Smooth muscle cell of the brain vasculature (primary cell): ENCODE results near the gene NRP1.

ENCODE experiments used
- DNase-seq: peaks from one replicate; pipeline ENCODE4 v3.0.0-alpha.2; 2012; ENCODE audit warnings: low read depth, low spot score

NRP1 gene

DNA sequence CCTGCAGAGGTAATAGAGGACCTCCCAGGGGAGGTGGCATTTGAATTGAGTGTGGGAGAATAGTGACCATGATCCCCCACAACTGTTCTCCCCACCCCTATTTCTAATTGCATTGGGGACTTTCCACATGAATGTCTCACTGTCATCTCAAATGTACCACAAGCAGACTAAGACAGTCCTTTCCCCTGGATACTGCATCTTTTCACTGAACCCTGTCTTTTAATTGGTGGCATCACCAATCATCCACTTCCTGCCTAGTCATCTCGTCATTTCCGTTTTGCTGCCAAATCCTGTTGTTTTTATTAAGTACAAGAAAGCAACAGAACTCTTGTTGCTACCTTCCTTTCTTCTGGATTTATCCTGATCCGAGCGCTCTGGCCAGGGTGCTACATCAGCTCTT lies 120.3 kb downstream of the NRP1 start:
- DNase-seq: no peak

DNA sequence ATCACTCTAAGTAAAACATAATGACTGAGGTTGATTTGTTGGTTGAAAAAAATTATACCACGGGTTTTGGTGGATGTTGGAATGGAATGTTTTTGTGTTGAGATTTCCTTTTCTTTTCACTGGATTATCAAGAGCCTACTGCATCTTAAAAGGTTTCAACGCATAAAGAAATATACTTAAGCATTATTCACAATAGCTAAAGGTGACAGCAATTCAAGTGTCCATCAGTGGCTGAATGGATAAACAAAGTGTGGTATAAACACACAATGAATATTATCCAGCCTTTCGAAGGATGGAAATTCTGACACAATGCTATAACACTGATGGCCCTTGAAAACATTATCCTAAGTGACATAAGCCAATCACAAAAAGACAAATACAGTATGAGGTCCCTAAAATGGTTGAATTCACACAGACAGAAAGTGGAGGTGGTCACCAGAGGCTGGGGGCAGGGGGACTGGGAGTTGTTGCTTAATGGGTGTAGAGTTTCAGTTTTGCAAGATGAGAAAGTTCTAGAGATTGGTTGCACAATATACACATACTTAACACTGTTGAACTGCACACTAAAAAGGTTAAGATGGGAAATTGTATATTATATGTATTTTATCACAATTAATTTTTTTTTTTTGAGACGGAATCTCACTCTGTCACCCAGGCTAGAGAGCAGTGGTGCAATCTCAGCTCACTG lies 122.3 kb downstream of the NRP1 start:
- DNase-seq: no peak

GRCh38 chr10:33211106-33211878 lies 123.2 kb downstream of the NRP1 start:
- no peak for DNase-seq

GRCh38 chr10:33209802-33210201 lies 124.7 kb downstream of the NRP1 start:
- DNase-seq: no peak

GRCh38 chr10:33208166-33208565 lies 126.3 kb downstream of the NRP1 start:
- DNase-seq: no peak

DNA sequence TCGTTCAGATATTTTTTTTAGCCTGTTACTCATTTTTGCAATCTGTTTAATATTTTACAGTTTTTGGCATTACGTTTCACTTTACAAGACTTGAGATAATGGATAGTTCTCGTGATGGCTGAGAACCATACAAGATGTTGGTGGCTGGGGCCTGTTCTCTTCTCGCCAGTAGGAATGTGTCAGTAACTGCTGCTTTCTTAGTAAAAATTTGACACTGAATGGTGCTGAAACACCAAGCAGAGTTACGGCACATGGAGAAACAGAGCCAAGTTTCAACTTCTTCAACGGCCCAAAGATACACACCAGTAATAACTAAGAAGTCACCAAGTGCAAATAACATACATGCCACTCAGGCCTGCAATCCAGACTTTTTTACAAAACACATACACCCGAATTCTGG lies 130.4 kb downstream of the NRP1 start:
- no peak for DNase-seq

- DNase-seq: no peak
Measured at GRCh38 chr10:33201971-33202370, 132.5 kb downstream of the NRP1 start.

GRCh38 chr10:33201056-33201780 lies 133.2 kb downstream of the NRP1 start:
- DNase-seq: no peak

DNA sequence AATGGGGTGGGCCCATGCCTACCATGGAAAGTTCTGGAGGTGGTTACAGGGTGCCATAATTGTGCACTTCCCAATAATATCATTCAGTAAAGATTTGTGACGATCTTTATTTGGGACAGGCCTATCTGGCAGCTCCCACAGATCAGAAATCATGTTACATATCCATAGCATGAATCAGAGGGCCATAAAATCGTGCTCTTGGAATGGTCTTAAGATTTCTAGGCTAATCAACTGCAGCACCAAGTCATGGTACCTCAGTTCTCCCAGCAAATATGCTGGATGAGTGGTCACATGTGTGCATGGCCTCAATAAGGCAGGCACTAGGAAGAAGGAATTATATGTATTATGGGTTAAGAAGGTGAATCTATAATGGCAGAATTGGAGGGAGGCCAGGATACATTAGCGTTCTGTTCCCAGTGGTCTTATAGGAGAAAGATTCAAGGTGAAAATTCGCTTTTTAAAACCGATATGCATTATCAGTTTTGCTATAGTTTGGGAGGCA lies 134.7 kb downstream of the NRP1 start:
- DNase-seq: no peak

- no peak for DNase-seq
Measured at GRCh38 chr10:33198610-33199009, 135.9 kb downstream of the NRP1 start.

DNA sequence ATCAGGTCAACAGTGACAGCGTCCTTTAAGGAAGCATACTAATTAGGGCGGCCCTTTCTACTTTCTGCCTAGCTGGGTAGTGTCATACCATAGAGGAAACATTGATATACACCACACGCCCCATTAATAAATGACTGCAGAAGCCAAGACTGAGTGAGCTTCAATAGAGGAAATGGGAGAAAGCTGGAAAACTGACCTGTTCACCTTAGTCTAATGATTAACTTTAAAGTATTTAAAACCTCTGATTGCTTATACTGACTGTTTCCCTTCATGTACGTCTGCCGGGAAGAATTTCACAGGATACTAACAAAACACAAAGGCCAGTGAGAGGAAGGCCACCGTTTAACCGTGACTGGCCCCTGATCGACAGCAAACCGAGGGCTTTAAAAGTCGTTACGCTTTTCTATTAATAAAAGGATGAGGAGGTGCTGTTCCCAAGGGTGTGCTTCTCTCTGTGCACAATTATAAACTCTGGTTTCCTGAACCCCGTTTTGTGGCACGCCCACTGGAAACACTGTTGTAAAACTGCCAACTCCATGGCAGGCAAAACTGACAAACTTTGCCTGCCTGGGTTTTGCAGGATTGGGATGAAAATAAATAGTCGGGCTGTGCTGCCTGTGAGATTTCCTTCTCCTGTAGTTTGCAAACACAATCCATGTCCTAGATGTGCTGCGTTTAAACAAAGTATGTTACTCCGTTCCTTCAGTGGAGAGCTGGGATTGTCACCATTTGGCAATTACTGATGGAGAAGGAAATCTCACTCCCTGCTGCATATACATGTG lies 137.6 kb downstream of the NRP1 start:
- DNase-seq: no peak

DNA sequence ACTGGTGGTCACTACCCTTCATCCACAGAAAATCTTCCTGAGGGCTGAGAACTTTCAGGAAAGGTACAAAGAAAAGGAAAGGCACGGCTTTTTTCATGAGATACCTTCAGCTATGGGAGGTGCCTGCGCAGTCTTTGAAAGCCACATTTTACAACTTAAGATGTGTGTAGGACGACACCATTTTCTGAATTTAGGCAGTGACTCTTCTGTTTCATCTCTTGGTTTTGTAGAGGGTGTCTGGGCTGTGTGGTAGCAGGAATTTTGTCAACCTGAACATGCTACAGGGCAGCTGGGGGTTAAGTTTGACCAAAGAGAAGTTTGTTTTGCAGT lies 138.1 kb downstream of the NRP1 start:
- no peak for DNase-seq

- no peak for DNase-seq
Measured at GRCh38 chr10:33195608-33196376, 138.7 kb downstream of the NRP1 start.

- DNase-seq: no peak
Measured at GRCh38 chr10:33193701-33194521, 140.6 kb downstream of the NRP1 start.

GRCh38 chr10:33193057-33193700 lies 141.3 kb downstream of the NRP1 start:
- DNase-seq: peak; percentile 86

DNA sequence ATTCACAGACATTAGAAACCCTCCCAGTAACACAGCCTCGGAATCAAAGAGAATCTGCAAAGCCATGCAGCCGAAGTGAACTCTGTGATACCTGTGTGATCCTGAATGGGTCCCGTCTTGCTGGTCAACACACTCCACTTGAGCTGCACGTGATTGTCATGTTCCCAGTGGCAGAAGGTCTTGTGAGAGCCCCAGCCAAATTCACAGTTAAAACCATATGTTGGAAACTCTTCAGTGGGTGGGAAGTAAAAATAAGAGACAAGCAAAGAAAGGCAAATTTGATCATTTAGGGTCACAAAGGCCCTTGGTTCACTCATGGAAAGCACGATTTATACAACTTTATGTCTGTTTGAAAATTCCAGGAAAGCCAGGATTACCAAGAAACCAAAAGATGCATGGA lies 142.3 kb downstream of the NRP1 start:
- DNase-seq: no peak

- DNase-seq: no peak
Measured at GRCh38 chr10:33190406-33190805, 144.1 kb downstream of the NRP1 start.

DNA sequence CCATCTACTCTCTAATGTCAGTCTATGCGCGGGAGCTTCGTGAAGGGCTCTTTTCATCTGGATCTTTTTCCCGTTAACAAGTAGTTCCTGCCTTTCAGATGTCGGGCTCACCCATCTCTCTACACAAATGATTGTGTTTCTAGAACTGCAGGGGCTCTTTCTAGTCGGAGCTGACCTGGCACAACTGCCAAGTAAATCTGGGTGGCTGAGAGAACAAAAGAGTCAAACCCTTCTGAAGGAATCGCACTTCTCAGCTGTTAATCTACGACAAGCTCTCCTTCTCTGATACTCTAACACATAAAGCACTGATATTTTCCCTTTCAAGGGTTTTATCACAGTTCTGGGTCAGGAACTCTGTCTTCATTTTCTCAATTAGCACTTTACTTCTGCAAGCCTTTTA lies 144.7 kb downstream of the NRP1 start:
- no peak for DNase-seq

DNA sequence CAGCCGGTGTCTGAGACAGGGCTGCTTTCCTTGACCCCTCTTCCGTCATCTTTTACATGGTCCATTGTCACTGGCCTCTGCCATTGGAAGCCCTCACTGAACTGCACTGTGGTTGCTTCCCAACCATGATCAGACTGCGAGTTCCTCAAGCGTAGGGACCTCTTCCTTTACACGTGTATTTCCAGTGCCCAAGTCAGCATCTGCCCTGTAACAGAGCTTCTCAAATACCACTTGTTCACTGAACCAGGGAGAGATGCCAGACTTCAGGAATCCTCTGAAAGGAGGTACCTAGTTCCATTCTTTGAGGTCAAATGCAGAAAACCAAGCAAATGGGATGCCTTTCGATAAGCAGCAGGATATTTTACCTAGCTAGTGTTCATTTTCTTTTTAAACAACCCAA lies 145.1 kb downstream of the NRP1 start:
- no peak for DNase-seq
